Transverse colon (tissue), 4 donors: ENCODE data around the gene AP1M2. TPM values are rescaled to one million over a fixed set of nuclear protein-coding genes. Genes with fewer than 3 reads are reported as not detected.

ENCODE experiments used
- DNase-seq: peaks from one replicate; pipeline ENCODE4 v3.0.0-alpha.2; 2019
- H3K27ac ChIP-seq, 4 donors: fragments of 200-600 bp; sonication (generic); 2 replicates each; pipeline ENCODE4 v1.5.1; 2016 to 2018; ENCODE audit warnings: inconsistent platforms in 4 of 4
- H3K27me3 ChIP-seq: fragments of 200-600 bp; sonication (generic); 2 replicates; pipeline ENCODE4 v1.5.1; 2017; ENCODE audit warnings: inconsistent platforms
- H3K36me3 ChIP-seq, 4 donors: fragments of 200-600 bp; sonication (generic); 2 replicates each; pipeline ENCODE4 v1.5.1; 2017 to 2019; ENCODE audit warnings: inconsistent platforms in 4 of 4
- H3K4me1 ChIP-seq, 4 donors: fragments of 200-600 bp; sonication (generic); 2 replicates each; pipeline ENCODE4 v1.5.1; 2017 to 2020; ENCODE audit warnings: inconsistent platforms in 4 of 4
- H3K4me3 ChIP-seq, 4 donors: fragments of 200-600 bp; sonication (generic); 1 replicate in 1 of 4; 2 replicates in 3 of 4; pipeline versions ENCODE4 v1.5.1 to v1.6.1; 2017 to 2019; ENCODE audit warnings: inconsistent platforms in 4 of 4
- H3K9me3 ChIP-seq, 2 donors: fragments of 200-600 bp; sonication (generic); 2 replicates each; pipeline ENCODE4 v1.5.1; 2017 to 2019; ENCODE audit warnings: inconsistent platforms in 2 of 2
- EP300 ChIP-seq: sonication (generic); formaldehyde crosslinking; IDR thresholded peaks from one replicate; pipeline ENCODE4 v1.6.1; 2017; ENCODE audit warnings: antibody characterized with exemption, low read depth
- POLR2A ChIP-seq: fragments of 450-650 bp; IDR thresholded peaks from one replicate; pipeline ENCODE4 v1.6.1; 2016; ENCODE audit warnings: antibody characterized with exemption, mild to moderate bottlenecking, moderate library complexity
- POLR2AphosphoS5 ChIP-seq, 3 donors: sonication (generic); formaldehyde crosslinking; IDR thresholded peaks; one replicate each; pipeline ENCODE4 v1.6.1; 2016; ENCODE audit warnings: antibody characterized with exemption in 3 of 3
- WGBS, 2 donors: methylation state at CpG; one replicate each; pipeline ENCODE4 v1.1.5; 2018; ENCODE audit warnings: low coverage in 1 of 2; 5-methylcytosine and 5-hydroxymethylcytosine counted together
- in situ Hi-C, 4 donors: fragments of 200-750 bp; cut with MboI; loops; one replicate each; pipeline versions ENCODE4 v1.15.0 to v1.15.1; 2017; ENCODE audit warnings: low sequenced_read_pairs in 3 of 4, low pct_ligation_motif_present in 1 of 4, low pct_unique_long_range_greater_than_20kb in 1 of 4
- intact Hi-C: fragments of 100-400 bp; cut with DNase I; formaldehyde crosslinking; loops from one replicate; pipeline ENCODE4 v1.15.1; 2023; ENCODE audit warnings: low total_unique reads
- total RNA-seq, 4 donors: library from RNA; depleted of rRNA; stranded (reverse); fragments of >200 nt; gene quantifications; one replicate each; pipeline ENCODE4 v1.1.0, GENCODE V29; 2016
- TF ChIP-seq, protein P1 (sequence below), 5 experiments: fragments of 200-600 bp in 3 of 5; fragments of 450-650 bp in 2 of 5; sonication (generic) in 3 of 5; IDR thresholded peaks; 1 replicate in 2 of 5; 2 replicates in 3 of 5; pipeline ENCODE4 v1.5.1; 2016 to 2017; ENCODE audit warnings: antibody characterized with exemption in 5 of 5, inconsistent platforms in 3 of 5, mild to moderate bottlenecking in 2 of 5, moderate library complexity in 1 of 5

AP1M2 gene
- total RNA-seq, 4 donors from 2014 or later = 22.8 to 111 (median 63.1) TPM

DNA sequence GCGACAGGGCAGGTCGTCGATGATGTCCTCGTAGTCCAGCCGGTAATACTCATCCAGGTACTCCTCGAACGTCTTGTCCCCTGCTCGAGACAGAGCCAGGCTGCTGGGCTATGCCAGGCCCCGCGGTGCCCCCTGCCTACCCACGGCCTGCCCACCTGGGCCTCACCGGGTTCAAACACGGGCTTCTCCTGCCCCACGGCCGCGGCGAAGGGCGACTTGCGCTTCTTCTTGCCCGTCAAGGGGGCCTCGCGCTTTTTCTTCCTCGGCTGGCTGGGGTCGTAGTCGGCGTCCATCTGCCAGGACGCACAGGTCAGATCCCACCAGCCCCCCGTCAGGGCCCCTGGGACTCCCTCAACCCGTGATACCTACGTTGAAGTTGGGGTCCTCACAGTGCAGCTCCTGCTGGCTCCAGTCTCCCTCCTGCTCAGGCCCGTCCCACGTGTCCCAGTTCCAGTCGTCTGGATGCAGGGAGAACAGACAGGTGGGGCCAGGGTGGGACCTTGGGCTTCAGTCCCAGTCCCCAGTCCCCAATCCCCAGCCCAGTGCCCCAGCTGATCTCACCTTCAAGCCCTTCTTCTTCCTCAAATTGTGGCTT is 29.4 kb downstream of the AP1M2 start:
- intact Hi-C loops = no loop called here
- H3K27ac ChIP-seq = no peak overlapping the region
- H3K9me3 ChIP-seq = no peaks in the 10 kb centered on the region
- in situ Hi-C loops = no loop called here
- TF ChIP-seq, protein P1, sequence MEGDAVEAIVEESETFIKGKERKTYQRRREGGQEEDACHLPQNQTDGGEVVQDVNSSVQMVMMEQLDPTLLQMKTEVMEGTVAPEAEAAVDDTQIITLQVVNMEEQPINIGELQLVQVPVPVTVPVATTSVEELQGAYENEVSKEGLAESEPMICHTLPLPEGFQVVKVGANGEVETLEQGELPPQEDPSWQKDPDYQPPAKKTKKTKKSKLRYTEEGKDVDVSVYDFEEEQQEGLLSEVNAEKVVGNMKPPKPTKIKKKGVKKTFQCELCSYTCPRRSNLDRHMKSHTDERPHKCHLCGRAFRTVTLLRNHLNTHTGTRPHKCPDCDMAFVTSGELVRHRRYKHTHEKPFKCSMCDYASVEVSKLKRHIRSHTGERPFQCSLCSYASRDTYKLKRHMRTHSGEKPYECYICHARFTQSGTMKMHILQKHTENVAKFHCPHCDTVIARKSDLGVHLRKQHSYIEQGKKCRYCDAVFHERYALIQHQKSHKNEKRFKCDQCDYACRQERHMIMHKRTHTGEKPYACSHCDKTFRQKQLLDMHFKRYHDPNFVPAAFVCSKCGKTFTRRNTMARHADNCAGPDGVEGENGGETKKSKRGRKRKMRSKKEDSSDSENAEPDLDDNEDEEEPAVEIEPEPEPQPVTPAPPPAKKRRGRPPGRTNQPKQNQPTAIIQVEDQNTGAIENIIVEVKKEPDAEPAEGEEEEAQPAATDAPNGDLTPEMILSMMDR (IDR thresholded peaks at IDR 0.05) = no peak
- TF ChIP-seq EP300 (no peak), POLR2AphosphoS5 (IDR thresholded peaks at IDR 0.05) (no peak), POLR2A (no peak)
- peaks cover 0 to 33% (median 14%) of the 10 kb centered on the region in 4 donors for H3K36me3 ChIP-seq
- H3K27me3 ChIP-seq = no peaks in the 10 kb centered on the region
- DNase-seq = no peak
- H3K4me3 ChIP-seq = no peak overlapping the region
- 93 to 94% methylated on average over 6 to 33 of the region's 33 CpGs for WGBS, 2 donors
- H3K4me1 ChIP-seq = peaks cover 0 to 8% (median 4%) of the 10 kb centered on the region in 4 donors

DNA sequence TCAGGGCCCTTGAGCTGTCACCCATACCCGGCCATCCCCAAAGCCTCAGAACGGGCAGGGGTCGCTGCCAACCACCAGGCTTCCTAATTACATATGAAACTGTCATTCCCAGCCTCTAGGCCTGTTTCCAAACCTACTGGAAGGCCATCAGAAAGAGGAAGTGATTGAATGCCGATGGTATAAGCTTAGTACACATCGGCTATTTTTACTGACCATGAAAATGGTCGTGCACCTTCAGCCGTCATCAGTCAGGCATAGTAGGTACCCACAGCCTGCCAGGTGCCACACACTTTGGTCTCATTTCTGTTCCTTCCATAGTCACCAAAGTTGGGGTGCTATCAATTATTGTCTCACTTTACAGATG is 31.5 kb downstream of the AP1M2 start:
- no peak overlapping the region for H3K4me3 ChIP-seq
- H3K4me1 ChIP-seq = peaks cover 0 to 27% (median 9%) of the 10 kb centered on the region in 4 donors
- H3K9me3 ChIP-seq = no peaks in the 10 kb centered on the region
- in situ Hi-C loops (no loop called here), intact Hi-C loops (no loop called here)
- H3K27me3 ChIP-seq = no peaks in the 10 kb centered on the region
- no peak for DNase-seq
- TF ChIP-seq POLR2A = no peak
- TF ChIP-seq, protein P1 (IDR thresholded peaks at IDR 0.05) = no peak
- TF ChIP-seq POLR2AphosphoS5 (IDR thresholded peaks at IDR 0.05) = no peak
- TF ChIP-seq EP300 = no peak
- H3K27ac ChIP-seq = no peak overlapping the region
- 85% methylated on average over 7 of the region's 7 CpGs; no CpG with 5 or more reads in 1 of the 2 donors for WGBS, 2 donors
- H3K36me3 ChIP-seq = peaks cover 0 to 43% (median 20%) of the 10 kb centered on the region in 4 donors

DNA sequence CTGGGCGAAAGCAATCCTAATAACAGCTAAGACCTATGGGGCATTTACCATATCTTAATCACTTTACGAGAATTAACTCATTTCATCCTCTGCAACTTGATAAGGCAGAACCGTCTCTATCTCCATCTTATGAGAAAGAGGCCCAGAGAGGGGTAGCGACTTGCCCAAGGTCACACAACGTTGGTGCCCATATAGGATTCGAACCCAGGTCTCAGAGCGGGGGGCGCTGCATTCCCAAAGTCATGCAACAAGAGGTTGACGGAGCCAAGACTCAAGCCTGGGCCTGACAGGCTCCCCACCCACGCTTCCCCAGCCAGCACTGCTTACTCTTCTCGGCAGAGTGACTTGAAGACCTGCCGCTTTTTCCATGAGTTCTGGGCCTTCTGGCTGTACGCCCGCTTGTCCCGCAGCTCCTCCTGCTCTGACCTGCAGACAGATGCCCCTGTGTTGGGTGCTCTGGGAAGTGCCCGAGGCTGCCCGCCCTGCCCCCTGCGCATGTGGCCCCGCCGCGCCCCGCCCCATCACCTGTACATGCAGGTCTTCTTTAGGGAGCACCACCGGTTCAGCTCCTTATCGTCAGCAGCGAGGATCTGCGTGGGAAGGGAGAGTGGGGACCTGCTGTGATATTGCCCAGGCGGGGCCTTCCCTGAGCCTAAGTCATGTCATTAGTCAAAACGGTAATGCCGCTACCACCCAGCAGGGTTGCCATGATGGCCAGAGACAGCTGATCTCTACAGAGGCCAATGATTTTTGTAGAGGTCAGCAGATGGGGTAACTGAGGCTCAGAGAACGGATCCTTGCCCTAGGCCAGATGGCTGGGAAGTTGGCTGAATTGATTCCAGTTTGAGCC is 32.1 kb downstream of the AP1M2 start:
- H3K27me3 ChIP-seq = no peaks in the 10 kb centered on the region
- no peak for DNase-seq
- no peak for TF ChIP-seq POLR2A
- no peak for TF ChIP-seq EP300
- TF ChIP-seq, protein P1 (IDR thresholded peaks at IDR 0.05) = peak in 1 of 5 experiments; percentile 17
- no peak for TF ChIP-seq POLR2AphosphoS5 (IDR thresholded peaks at IDR 0.05)
- H3K4me3 ChIP-seq = no peak overlapping the region
- H3K4me1 ChIP-seq = peaks cover 3 to 33% (median 12%) of the 10 kb centered on the region in 4 donors
- no peaks in the 10 kb centered on the region for H3K9me3 ChIP-seq
- H3K36me3 ChIP-seq = peaks cover 0 to 38% (median 19%) of the 10 kb centered on the region in 4 donors
- no peak overlapping the region for H3K27ac ChIP-seq
- 78 to 82% methylated on average over 9 to 17 of the region's 30 CpGs for WGBS, 2 donors
- intact Hi-C loops = no loop called here
- in situ Hi-C loops = no loop called here

DNA sequence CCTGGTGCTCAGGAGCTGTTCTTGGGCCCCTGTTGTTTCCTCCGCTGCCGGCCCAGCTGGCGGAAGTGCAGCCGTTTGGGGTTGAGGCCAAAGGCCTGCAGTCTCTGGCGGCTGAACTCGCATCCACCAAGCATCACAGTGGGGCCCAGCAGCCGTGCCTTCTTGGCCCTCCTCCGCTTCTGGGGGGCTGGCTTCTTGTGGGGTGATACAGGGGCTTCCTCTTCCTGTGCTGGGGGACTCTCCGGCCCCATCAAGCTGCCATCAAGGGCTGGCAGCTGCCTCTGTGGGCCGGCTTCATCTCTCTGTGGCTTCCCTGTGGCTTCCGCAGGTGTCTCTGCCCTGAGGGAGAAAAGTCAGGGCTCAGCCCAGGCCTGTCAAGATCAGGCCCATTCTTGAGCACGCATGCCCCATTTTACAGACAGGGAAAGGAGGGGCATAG is 33.1 kb downstream of the AP1M2 start:
- intact Hi-C loops = no loop called here

More for the DNA sequence above, 33.1 kb downstream of the AP1M2 start:
- Histone ChIP-seq H3K27me3 (no peaks in the 10 kb centered on the region), H3K4me1 (peaks cover 3 to 41% (median 13%) of the 10 kb centered on the region in 4 donors), H3K9me3 (no peaks in the 10 kb centered on the region), H3K4me3 (no peak overlapping the region), H3K36me3 (peaks cover 0 to 36% (median 17%) of the 10 kb centered on the region in 4 donors), H3K27ac (peak overlapping the region; percentile 10 to 35 (median 29))
- in situ Hi-C loops = no loop called here
- peak; percentile 46 for DNase-seq
- WGBS, 2 donors = 61% methylated on average over 11 of the region's 12 CpGs; no CpG with 5 or more reads in 1 of the 2 donors
- TF ChIP-seq POLR2A = no peak
